Endothelial cell of umbilical vein (primary cell): ENCODE data around the gene VAC14. TPM values are rescaled to one million over a fixed set of nuclear protein-coding genes. Genes with fewer than 3 reads are reported as not detected.

ENCODE experiments used
- BruUV-seq: library from RNA; stranded (reverse); fragments of 400-500 nt; replicated peaks from 2 replicates; lab custom pipeline; 2021; lab: Mats Ljungman, UMichigan
- CTCF ChIA-PET: fragments of 300-600, 350-600 bp; sonication (Branson Sonifier 250); formaldehyde crosslinking; loops from one replicate; lab custom pipeline; 2021; ENCODE audit warnings: antibody characterized with exemption, inconsistent platforms; lab: Charles Lee
- POLR2A ChIA-PET: fragments of 300-600, 350-600 bp; sonication (Branson Sonifier 250); formaldehyde crosslinking; loops from one replicate; lab custom pipeline; 2021; ENCODE audit warnings: antibody characterized with exemption, inconsistent platforms; lab: Charles Lee
- DNase-seq: peaks from one replicate; pipeline ENCODE4 v3.0.0-alpha.2; 2011; ENCODE audit warnings: low read depth, low spot score
- FAIRE-seq: peaks from 2 replicates; lab custom pipeline; 2011; peaks lifted over from hg19 to GRCh38; lab: Jason Lieb, UNC
- H2AFZ ChIP-seq: 2 replicates; pipeline ENCODE4 v1.6.0; 2012; ENCODE audit warnings: low read depth, low read length, control low read depth, inconsistent platforms
- H3K27ac ChIP-seq: 2 replicates; pipeline ENCODE4 v1.5.1; 2011; ENCODE audit warnings: low read depth, mild to moderate bottlenecking, control low read depth, low read length, moderate library complexity; ENCODE audit not compliant: insufficient read depth
- H3K27me3 ChIP-seq, 2 experiments: 2 replicates each; pipeline versions ENCODE4 v1.6.0 to v1.6.1; 2011; ENCODE audit warnings: low read length in 2 of 2, mixed read lengths in 1 of 2; ENCODE audit not compliant: control insufficient read depth in 2 of 2, insufficient read depth in 2 of 2
- H3K36me3 ChIP-seq, 2 experiments: 2 replicates in 1 of 2; 3 replicates in 1 of 2; pipeline ENCODE4 v1.5.1; 2011; ENCODE audit warnings: low read length in 2 of 2, mild to moderate bottlenecking in 1 of 2, moderate library complexity in 1 of 2; ENCODE audit not compliant: control insufficient read depth in 2 of 2, insufficient read depth in 2 of 2; ENCODE audit errors: extremely low read depth in 1 of 2
- H3K4me1 ChIP-seq: 3 replicates; pipeline ENCODE4 v1.5.1; 2011; ENCODE audit warnings: mild to moderate bottlenecking, low read length; ENCODE audit not compliant: control insufficient read depth, insufficient read depth; ENCODE audit errors: extremely low read depth
- H3K4me2 ChIP-seq: 2 replicates; pipeline ENCODE4 v1.6.1; 2011; ENCODE audit warnings: low read length, control low read depth, mixed read lengths; ENCODE audit not compliant: insufficient read depth
- H3K4me3 ChIP-seq, 3 experiments: fragments of 200-600 bp in 1 of 3; sonication (generic), shearing (Covaris generic) in 1 of 3; replicated peaks in 1 of 3; 2 replicates each; pipeline ENCODE4 v1.5.1; 2011 to 2016; ENCODE audit warnings: control low read depth in 3 of 3, low read length in 3 of 3, mild to moderate bottlenecking in 2 of 3, inconsistent platforms in 1 of 3, low read depth in 1 of 3, moderate library complexity in 1 of 3; ENCODE audit not compliant: insufficient read depth in 1 of 3
- H3K79me2 ChIP-seq: 2 replicates; pipeline ENCODE4 v1.6.0; 2012; ENCODE audit warnings: low read length, inconsistent platforms; ENCODE audit not compliant: control insufficient read depth, insufficient read depth
- H3K9ac ChIP-seq: replicated peaks from 2 replicates; pipeline ENCODE3; 2011; ENCODE audit warnings: low read length, control low read depth; ENCODE audit not compliant: insufficient read depth; ENCODE audit errors: extremely low read depth
- H3K9me1 ChIP-seq: replicated peaks from 3 replicates; pipeline ENCODE4 v1.6.0; 2011; ENCODE audit warnings: mild to moderate bottlenecking, low read length; ENCODE audit not compliant: control insufficient read depth, insufficient read depth; ENCODE audit errors: extremely low read depth
- H3K9me3 ChIP-seq: replicated peaks from 2 replicates; pipeline ENCODE4 v1.5.1; 2012; ENCODE audit warnings: low read length, inconsistent platforms; ENCODE audit not compliant: control insufficient read depth, insufficient read depth
- H4K20me1 ChIP-seq: replicated peaks from 2 replicates; pipeline ENCODE3; 2011; ENCODE audit warnings: mild to moderate bottlenecking, low read length; ENCODE audit not compliant: control insufficient read depth, insufficient read depth; ENCODE audit errors: extremely low read depth
- EZH2 ChIP-seq: IDR thresholded peaks from 2 replicates; pipeline ENCODE4 v1.6.1; 2012; ENCODE audit warnings: borderline replicate concordance, low read depth, mild to moderate bottlenecking, moderate library complexity, low read length, inconsistent platforms; ENCODE audit not compliant: severe bottlenecking
- FOS ChIP-seq: IDR thresholded peaks from 2 replicates; pipeline ENCODE4 v1.6.1; 2011; ENCODE audit warnings: mild to moderate bottlenecking, low read length, moderate library complexity, borderline replicate concordance; ENCODE audit not compliant: insufficient read depth
- GATA2 ChIP-seq: IDR thresholded peaks from 2 replicates; pipeline ENCODE4 v1.7.0; 2011; ENCODE audit warnings: low read depth, mild to moderate bottlenecking, moderate library complexity, mixed read lengths, low read length; ENCODE audit not compliant: insufficient read length, insufficient read depth
- JUN ChIP-seq: IDR thresholded peaks from 2 replicates; pipeline ENCODE4 v1.6.1; 2011; ENCODE audit warnings: borderline replicate concordance, low read depth; ENCODE audit not compliant: insufficient read length, insufficient read depth
- MYC ChIP-seq: IDR thresholded peaks from one replicate; pipeline ENCODE4 v1.6.1; 2011; ENCODE audit warnings: mild to moderate bottlenecking, low read depth, low read length
- POLR2A ChIP-seq: IDR thresholded peaks from 2 replicates; pipeline ENCODE4 v1.6.1; 2012; ENCODE audit warnings: low read depth, mild to moderate bottlenecking, control low read depth, low read length
- POLR2AphosphoS5 ChIP-seq: IDR thresholded peaks from 2 replicates; pipeline ENCODE4 v1.6.1; 2012; ENCODE audit warnings: low read depth, mild to moderate bottlenecking, control low read depth, low read length, moderate library complexity; ENCODE audit not compliant: insufficient read depth
- dilution Hi-C: fragments of 300-500 bp; cut with MboI; formaldehyde crosslinking; loops from one replicate; pipeline ENCODE4 v1.15.0; 2019; ENCODE audit warnings: low sequenced_read_pairs; ENCODE audit not compliant: extremely low pct_ligation_motif_present
- intact Hi-C: fragments of 100-400 bp; cut with micrococcal nuclease; formaldehyde crosslinking; loops from one replicate; pipeline ENCODE4 v1.10.0; 2022
- polyA plus RNA-seq, 4 experiments: library from polyadenylated mRNA; depleted of rRNA in 3 of 4; stranded (reverse) in 3 of 4; unstranded in 1 of 4; fragments of >200 nt; gene quantifications; 2 replicates each; pipeline versions ENCODE4 v1.2.1 to v1.2.3, GENCODE V29; 2011 to 2012; ENCODE audit warnings: missing spikeins in 1 of 4
- total RNA-seq: library from RNA; stranded (reverse); gene quantifications from 2 replicates; pipeline ENCODE4 v1.2.3, GENCODE V29; 2021
- TF ChIP-seq, protein P1 (sequence below): IDR thresholded peaks from 2 replicates; pipeline ENCODE4 v1.6.1; 2011; ENCODE audit not compliant: insufficient read depth, insufficient read length
- TF ChIP-seq, protein P2 (sequence below), 2 donors: IDR thresholded peaks; 1 replicate in 1 of 2; 2 replicates in 1 of 2; pipeline ENCODE4 v1.5.1; 2011; ENCODE audit warnings: low read length in 2 of 2, mild to moderate bottlenecking in 2 of 2, moderate library complexity in 2 of 2, control low read depth in 1 of 2, inconsistent platforms in 1 of 2, low read depth in 1 of 2; ENCODE audit not compliant: insufficient read depth in 1 of 2; ENCODE audit errors: extremely low read depth in 1 of 2

VAC14 gene
- total and polyA plus RNA-seq, 2 donors (not counting 3 experiments of a cell fraction or from before 2014, with no cell fraction given) = 37.6 to 57.9 TPM

GRCh38 chr16:70717065-70717464 is 83.9 kb downstream of the VAC14 start:
- intact Hi-C loops = no loop called here
- Histone ChIP-seq H2AFZ (no peak overlapping the region), H3K27me3 (no peaks in the 10 kb centered on the region), H3K4me2 (no peak overlapping the region), H3K9me1 (no peaks in the 10 kb centered on the region), H4K20me1 (no peaks in the 10 kb centered on the region), H3K9me3 (no peaks in the 10 kb centered on the region), H3K4me1 (no peaks in the 10 kb centered on the region), H3K9ac (no peak overlapping the region), H3K4me3 (no peak overlapping the region), H3K36me3 (no peaks in the 10 kb centered on the region), H3K79me2 (no peaks in the 10 kb centered on the region), H3K27ac (no peak overlapping the region)
- ChIA-PET CTCF (no interaction called here), POLR2A (no interaction called here)
- dilution Hi-C loops = no loop called here
- FAIRE-seq (no peak), DNase-seq (no peak)
- TF ChIP-seq GATA2 = no peak
- BruUV-seq = no TSS peak

- no peaks in the 10 kb centered on the region for H4K20me1 ChIP-seq
- no peaks in the 10 kb centered on the region for H3K27me3 ChIP-seq
- H3K4me1 ChIP-seq = no peaks in the 10 kb centered on the region
- no peak overlapping the region for H3K9ac ChIP-seq
- H3K9me1 ChIP-seq = no peaks in the 10 kb centered on the region
- FAIRE-seq (no peak), DNase-seq (no peak)
- BruUV-seq = no TSS peak
- intact Hi-C loops (no loop called here), dilution Hi-C loops (no loop called here)
- H3K9me3 ChIP-seq = no peaks in the 10 kb centered on the region
- no peaks in the 10 kb centered on the region for H3K36me3 ChIP-seq
- TF ChIP-seq, protein P1, sequence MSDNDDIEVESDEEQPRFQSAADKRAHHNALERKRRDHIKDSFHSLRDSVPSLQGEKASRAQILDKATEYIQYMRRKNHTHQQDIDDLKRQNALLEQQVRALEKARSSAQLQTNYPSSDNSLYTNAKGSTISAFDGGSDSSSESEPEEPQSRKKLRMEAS = no peak
- TF ChIP-seq POLR2A (no peak), EZH2 (no peak), POLR2AphosphoS5 (no peak), JUN (no peak), MYC (no peak), GATA2 (no peak), FOS (no peak)
- TF ChIP-seq, protein P2, sequence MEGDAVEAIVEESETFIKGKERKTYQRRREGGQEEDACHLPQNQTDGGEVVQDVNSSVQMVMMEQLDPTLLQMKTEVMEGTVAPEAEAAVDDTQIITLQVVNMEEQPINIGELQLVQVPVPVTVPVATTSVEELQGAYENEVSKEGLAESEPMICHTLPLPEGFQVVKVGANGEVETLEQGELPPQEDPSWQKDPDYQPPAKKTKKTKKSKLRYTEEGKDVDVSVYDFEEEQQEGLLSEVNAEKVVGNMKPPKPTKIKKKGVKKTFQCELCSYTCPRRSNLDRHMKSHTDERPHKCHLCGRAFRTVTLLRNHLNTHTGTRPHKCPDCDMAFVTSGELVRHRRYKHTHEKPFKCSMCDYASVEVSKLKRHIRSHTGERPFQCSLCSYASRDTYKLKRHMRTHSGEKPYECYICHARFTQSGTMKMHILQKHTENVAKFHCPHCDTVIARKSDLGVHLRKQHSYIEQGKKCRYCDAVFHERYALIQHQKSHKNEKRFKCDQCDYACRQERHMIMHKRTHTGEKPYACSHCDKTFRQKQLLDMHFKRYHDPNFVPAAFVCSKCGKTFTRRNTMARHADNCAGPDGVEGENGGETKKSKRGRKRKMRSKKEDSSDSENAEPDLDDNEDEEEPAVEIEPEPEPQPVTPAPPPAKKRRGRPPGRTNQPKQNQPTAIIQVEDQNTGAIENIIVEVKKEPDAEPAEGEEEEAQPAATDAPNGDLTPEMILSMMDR (IDR thresholded peaks at IDR 0.05; ENCODE audit: extremely low read depth in 1 of 2, insufficient read depth in 1 of 2, low read depth in 1 of 2, low read length in 2 of 2) = no peak
- H3K79me2 ChIP-seq = no peaks in the 10 kb centered on the region
- ChIA-PET CTCF (interaction anchor here (0.9 to 1.2 kb wide), 2 partner anchors 11 to 25 kb away, joined by 3 to 5 read pairs; no protein-coding TSS in a partner anchor), POLR2A (no interaction called here)
- no peak overlapping the region for H2AFZ ChIP-seq
- no peak overlapping the region for H3K4me3 ChIP-seq
- no peak overlapping the region for H3K4me2 ChIP-seq
- no peak overlapping the region for H3K27ac ChIP-seq
These were observed 85.0 kb downstream of the VAC14 start for GRCh38 chr16:70715860-70716357.
